ENCODE results near the gene CASP14. TPM values are rescaled to one million over a fixed set of nuclear protein-coding genes. Genes with fewer than 3 reads are reported as not detected.
A peak's percentile ranks its signal among the peaks of the same experiment; 100 is the strongest.

Gene CASP14
- total RNA-seq, 1 experiment from 2014 or later, result 1.9 TPM

DNA sequence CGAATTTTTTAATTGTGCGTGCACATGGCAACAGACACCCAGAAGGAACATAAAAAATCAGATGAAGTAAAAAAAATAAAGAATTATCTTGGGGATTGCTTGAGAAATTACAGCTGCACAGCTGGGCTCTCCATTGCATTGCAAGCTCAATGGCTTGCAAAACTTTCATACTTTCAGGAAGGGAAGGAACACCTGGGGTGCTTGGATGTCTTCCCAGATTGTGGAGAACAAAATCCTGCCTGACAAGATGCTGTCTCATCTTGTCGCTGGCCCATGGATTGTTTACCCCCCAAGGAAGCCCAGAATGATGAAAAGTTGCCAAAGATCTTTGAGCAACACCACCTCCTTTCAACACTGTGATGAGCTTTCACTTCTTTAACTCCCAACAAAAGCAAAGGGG, 11.0 kb upstream of the CASP14 start:
- H3K4me3 ChIP-seq, result peak overlapping the region; percentile 22; the same call in 1 of the 2 replicates
- 0 out of 2 replicates have a peak, but pooled peaks cover 3% of the 10 kb centered on the region for H3K9me3 ChIP-seq (ENCODE audit: insufficient read depth, low read depth)
- H3K79me2 ChIP-seq (ENCODE audit: low read depth), result no peaks in the 10 kb centered on the region
- ChIA-PET POLR2A (ENCODE audit: unreplicated experiment) (interaction anchor here (0.6 to 0.7 kb wide), 3 partner anchors 348 to 525 kb away, joined by 3 to 6 read pairs (median 3); partner anchors contain the start of gene NDUFB7), CTCF (interaction anchor here (0.5 to 0.6 kb wide), 3 partner anchors 13 to 1551 kb away, joined by 4 to 14 read pairs (median 8); no protein-coding TSS in a partner anchor)
- H3K4me1 ChIP-seq (replicated peaks; ENCODE audit: insufficient read depth), result peaks cover 58% of the 10 kb centered on the region
- BruUV-seq (replicated peaks), result no TSS peak
- intact Hi-C loops (cut with micrococcal nuclease; ENCODE audit: unreplicated experiment), result loop anchor here (1.0 kb wide), 1 partner anchor 35 kb away; no protein-coding TSS in a partner anchor
- TF ChIP-seq, protein P1, sequence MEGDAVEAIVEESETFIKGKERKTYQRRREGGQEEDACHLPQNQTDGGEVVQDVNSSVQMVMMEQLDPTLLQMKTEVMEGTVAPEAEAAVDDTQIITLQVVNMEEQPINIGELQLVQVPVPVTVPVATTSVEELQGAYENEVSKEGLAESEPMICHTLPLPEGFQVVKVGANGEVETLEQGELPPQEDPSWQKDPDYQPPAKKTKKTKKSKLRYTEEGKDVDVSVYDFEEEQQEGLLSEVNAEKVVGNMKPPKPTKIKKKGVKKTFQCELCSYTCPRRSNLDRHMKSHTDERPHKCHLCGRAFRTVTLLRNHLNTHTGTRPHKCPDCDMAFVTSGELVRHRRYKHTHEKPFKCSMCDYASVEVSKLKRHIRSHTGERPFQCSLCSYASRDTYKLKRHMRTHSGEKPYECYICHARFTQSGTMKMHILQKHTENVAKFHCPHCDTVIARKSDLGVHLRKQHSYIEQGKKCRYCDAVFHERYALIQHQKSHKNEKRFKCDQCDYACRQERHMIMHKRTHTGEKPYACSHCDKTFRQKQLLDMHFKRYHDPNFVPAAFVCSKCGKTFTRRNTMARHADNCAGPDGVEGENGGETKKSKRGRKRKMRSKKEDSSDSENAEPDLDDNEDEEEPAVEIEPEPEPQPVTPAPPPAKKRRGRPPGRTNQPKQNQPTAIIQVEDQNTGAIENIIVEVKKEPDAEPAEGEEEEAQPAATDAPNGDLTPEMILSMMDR (conservative IDR thresholded peaks at IDR 0.05), result no peak
- TF ChIP-seq EZH2 (IDR thresholded peaks at IDR 0.05; ENCODE audit: low read depth), result no peak
- H3K27me3 ChIP-seq (ENCODE audit: insufficient read depth, low read depth), result no peaks in the 10 kb centered on the region
- no peaks in the 10 kb centered on the region for H3K9me2 ChIP-seq (ENCODE audit: insufficient read depth)
- H2AFZ ChIP-seq, result no peak overlapping the region
- H3K36me3 ChIP-seq (ENCODE audit: low read depth), result no peaks in the 10 kb centered on the region
- peak; percentile 75 to 98 for DNase-seq
- H3K27ac ChIP-seq, result peak overlapping the region; percentile 81
- H3K4me2 ChIP-seq, result peak overlapping the region; percentile 66
- peaks cover 37% of the 10 kb centered on the region for H3F3A ChIP-seq (ENCODE audit: insufficient read depth, low read depth)
- H4K20me1 ChIP-seq (ENCODE audit: insufficient read depth), result no peaks in the 10 kb centered on the region

DNA sequence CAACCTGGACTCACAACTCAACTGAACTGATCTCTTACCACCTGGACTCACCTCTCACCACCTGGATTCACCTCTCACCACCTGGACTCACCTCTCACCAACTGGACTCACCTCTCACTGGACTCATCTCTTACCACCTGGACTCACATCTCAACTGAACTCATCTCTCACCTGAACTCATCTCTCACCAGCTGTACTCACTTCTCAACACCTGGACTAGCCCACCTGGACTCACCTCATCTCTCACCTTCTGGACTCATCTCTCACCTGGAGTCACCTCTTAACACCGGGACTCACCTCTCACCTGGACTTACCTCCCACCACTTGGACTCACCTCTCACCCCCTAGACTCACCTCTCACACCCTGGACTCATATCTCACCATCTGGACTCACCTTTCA, 7.3 kb upstream of the CASP14 start:
- no peaks in the 10 kb centered on the region for H3K27me3 ChIP-seq (ENCODE audit: insufficient read depth, low read depth)
- H3K4me1 ChIP-seq (replicated peaks; ENCODE audit: insufficient read depth), result peaks cover 40% of the 10 kb centered on the region
- no peaks in the 10 kb centered on the region for H3K79me2 ChIP-seq (ENCODE audit: low read depth)
- CTCF ChIA-PET, result no interaction called here
- H3K9me3 ChIP-seq (ENCODE audit: insufficient read depth, low read depth), result 0 out of 2 replicates have a peak, but pooled peaks cover 3% of the 10 kb centered on the region
- no peaks in the 10 kb centered on the region for H3K36me3 ChIP-seq (ENCODE audit: low read depth)
- H3K4me3 ChIP-seq, result no peak overlapping the region
- H3K9me2 ChIP-seq (ENCODE audit: insufficient read depth), result no peaks in the 10 kb centered on the region
- H2AFZ ChIP-seq, result no peak overlapping the region
- no peaks in the 10 kb centered on the region for H4K20me1 ChIP-seq (ENCODE audit: insufficient read depth)
- DNase-seq, result no peak
- no TSS peak for BruUV-seq (replicated peaks)
- POLR2A ChIA-PET (ENCODE audit: unreplicated experiment), result no interaction called here
- H3K27ac ChIP-seq, result no peak overlapping the region
- H3K4me2 ChIP-seq, result no peak overlapping the region
- H3F3A ChIP-seq (ENCODE audit: insufficient read depth, low read depth), result peaks cover 38% of the 10 kb centered on the region
- intact Hi-C loops (cut with micrococcal nuclease; ENCODE audit: unreplicated experiment), result no loop called here
- no peak for TF ChIP-seq EZH2 (IDR thresholded peaks at IDR 0.05; ENCODE audit: low read depth)
- TF ChIP-seq, protein P1 (conservative IDR thresholded peaks at IDR 0.05), result no peak

DNA sequence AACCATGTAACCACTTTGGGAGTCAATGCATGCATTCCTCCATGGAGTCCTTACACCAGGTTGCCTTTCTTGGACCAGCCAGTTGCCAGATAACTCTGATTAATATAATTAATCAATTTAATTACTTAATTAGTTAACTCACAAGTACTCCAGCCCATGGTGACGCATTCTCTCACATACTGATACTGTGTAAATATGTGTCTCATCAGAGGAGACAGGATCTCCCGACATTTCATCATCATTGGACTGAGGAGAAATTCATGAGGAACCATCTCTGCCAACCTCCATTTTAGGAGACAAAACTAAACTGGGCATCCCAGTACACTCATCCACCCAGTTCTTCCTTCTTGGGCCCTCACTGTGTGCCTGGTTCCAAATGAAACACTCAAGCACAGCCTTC, 6.5 kb upstream of the CASP14 start:
- no peak for DNase-seq
- Histone ChIP-seq H3K4me3 (no peak overlapping the region), H3K4me1 (replicated peaks; ENCODE audit: insufficient read depth) (peaks cover 34% of the 10 kb centered on the region), H3K79me2 (ENCODE audit: low read depth) (no peaks in the 10 kb centered on the region), H3K9me2 (ENCODE audit: insufficient read depth) (no peaks in the 10 kb centered on the region), H2AFZ (no peak overlapping the region), H3K4me2 (no peak overlapping the region), H3K36me3 (ENCODE audit: low read depth) (no peaks in the 10 kb centered on the region), H3F3A (ENCODE audit: insufficient read depth, low read depth) (peaks cover 33% of the 10 kb centered on the region), H3K9me3 (ENCODE audit: insufficient read depth, low read depth) (0 out of 2 replicates have a peak, but pooled peaks cover 3% of the 10 kb centered on the region), H3K27me3 (ENCODE audit: insufficient read depth, low read depth) (no peaks in the 10 kb centered on the region), H4K20me1 (ENCODE audit: insufficient read depth) (no peaks in the 10 kb centered on the region), H3K27ac (no peak overlapping the region)
- POLR2A ChIA-PET (ENCODE audit: unreplicated experiment), result no interaction called here
- TF ChIP-seq, protein P1 (conservative IDR thresholded peaks at IDR 0.05), result no peak
- TF ChIP-seq EZH2 (IDR thresholded peaks at IDR 0.05; ENCODE audit: low read depth), result no peak
- no TSS peak for BruUV-seq (replicated peaks)
- CTCF ChIA-PET, result no interaction called here
- intact Hi-C loops (cut with micrococcal nuclease; ENCODE audit: unreplicated experiment), result no loop called here
